Ovary (tissue), 9 donors: ENCODE results near the gene EIF3L. TPM values are rescaled to one million over a fixed set of nuclear protein-coding genes. Genes with fewer than 3 reads are reported as not detected.

ENCODE experiments used
- DNase-seq, 5 donors: peaks; one replicate each; pipeline ENCODE4 v3.0.0-alpha.2; 2019 to 2020
- H3K27ac ChIP-seq, 2 donors: fragments of 200-600 bp; one replicate each; pipeline versions ENCODE4 v1.5.1 to v1.8.0; 2019 to 2022
- H3K27me3 ChIP-seq: fragments of 200-600 bp; one replicate; pipeline ENCODE4 v1.8.0; 2022
- H3K36me3 ChIP-seq: fragments of 200-600 bp; sonication (generic); one replicate; pipeline ENCODE4 v1.5.1; 2019
- H3K4me1 ChIP-seq: one replicate; pipeline ENCODE4 v1.8.1; 2013; ENCODE audit warnings: mild to moderate bottlenecking, moderate library complexity; ENCODE audit not compliant: insufficient read depth
- H3K4me3 ChIP-seq: fragments of 200-600 bp; sonication (generic); one replicate; pipeline ENCODE4 v1.5.1; 2017
- H3K9me3 ChIP-seq, 2 donors: fragments of 200-600 bp in 1 of 2; sonication (generic) in 1 of 2; one replicate each; pipeline versions ENCODE4 v1.5.1 to v1.8.1; 2013 to 2019; ENCODE audit warnings: mild to moderate bottlenecking in 1 of 2, moderate library complexity in 1 of 2
- EP300 ChIP-seq: sonication (generic); formaldehyde crosslinking; IDR thresholded peaks from one replicate; pipeline ENCODE4 v1.6.1; 2017; ENCODE audit warnings: antibody characterized with exemption
- POLR2A ChIP-seq: fragments of 450-650 bp; IDR thresholded peaks from one replicate; pipeline ENCODE4 v1.6.1; 2017; ENCODE audit warnings: antibody characterized with exemption, mild to moderate bottlenecking, moderate library complexity
- WGBS, 3 donors: extraction: QIAGEN DNeasy Blood & Tissue Kit in 1 of 3; methylation state at CpG; one replicate each; pipeline versions ENCODE4 v1.1.5 to v1.1.7; 2013 to 2017; 5-methylcytosine and 5-hydroxymethylcytosine counted together
- intact Hi-C, 4 donors: fragments of 100-400 bp; cut with DNase I; formaldehyde crosslinking; loops; one replicate each; pipeline versions ENCODE4 v1.11.0 to v1.15.1; 2022 to 2023
- polyA plus RNA-seq, 2 donors: library from polyadenylated mRNA; stranded (reverse); fragments of 200-250 nt in 1 of 2; fragments of 350-450 nt in 1 of 2; fragmentation: Illumina TruSeq in 1 of 2; extraction: RNeasy Lipid Tissue Mini Kit (QIAGEN cat#74804) in 1 of 2; gene quantifications; one replicate each; pipeline ENCODE4 v1.2.3, GENCODE V29; 2013 to 2014
- total RNA-seq, 7 donors: library from RNA; depleted of rRNA in 2 of 7; stranded (reverse); fragments of >200 nt in 2 of 7; fragmentation: NEBNext Ultra II Directional in 3 of 7; extraction: Animal tissue kit (Norgen Biotek cat#: 25700) in 3 of 7; gene quantifications; one replicate each; pipeline versions ENCODE4 v1.1.0 to v1.2.4, GENCODE V29; 2016 to 2023
- TF ChIP-seq, protein P1 (sequence below), 3 donors: fragments of 450-650 bp in 2 of 3; fragments of 200-600 bp in 1 of 3; IDR thresholded peaks; one replicate each; pipeline versions ENCODE4 v1.5.1 to v1.8.0; 2016 to 2022; ENCODE audit warnings: antibody characterized with exemption in 3 of 3, mild to moderate bottlenecking in 1 of 3
- donor health status: DM: no; HTN: no; CAD: no; lungs with moderate emphysema.
- donor health status: DM: no; HTN: no; CAD: no.
- donor health status: Bipolar disorder and iron deficiency.
- donor health status: DM: yes; HTN: yes; CAD: no.
- donor health status: DM: no; HTN: no; CAD: no.
- donor health status: DM: yes; HTN: yes; CAD: no.

Gene EIF3L
- total and polyA plus RNA-seq, 9 donors: 534 to 1,344 (median 896) TPM

DNA sequence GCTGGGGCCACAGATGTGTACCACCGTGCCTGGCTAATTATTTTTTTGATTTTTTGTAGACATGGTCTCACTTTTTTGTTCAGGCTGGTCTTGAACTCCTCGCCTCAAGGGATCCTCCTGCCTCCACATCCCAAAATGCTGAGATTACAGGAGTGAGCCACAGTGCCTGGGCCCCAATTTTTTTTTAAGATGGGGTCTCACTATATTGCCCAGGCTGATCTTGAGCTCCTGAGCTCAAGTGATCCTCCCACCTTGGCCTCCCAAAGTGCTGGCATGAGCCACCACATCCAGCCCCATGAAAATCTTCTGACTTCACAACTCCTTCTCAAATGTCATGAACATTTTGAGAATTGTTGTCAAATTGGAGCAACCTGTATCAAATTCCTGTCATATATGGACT is 2.8 kb upstream of the EIF3L start:
- Histone ChIP-seq H3K4me1 (peaks cover 11% of the 10 kb centered on the region), H3K9me3 (no peaks in the 10 kb centered on the region), H3K4me3 (no peak overlapping the region), H3K27me3 (no peaks in the 10 kb centered on the region), H3K36me3 (no peaks in the 10 kb centered on the region), H3K27ac (no peak overlapping the region)
- intact Hi-C loops: loop anchor here in 1 of 4 donors (10.0 kb wide), 1 partner anchor 358 kb away; the partner anchor contains the start of gene MAFF
- DNase-seq: no peak
- TF ChIP-seq POLR2A (no peak), EP300 (no peak)
- TF ChIP-seq, protein P1, sequence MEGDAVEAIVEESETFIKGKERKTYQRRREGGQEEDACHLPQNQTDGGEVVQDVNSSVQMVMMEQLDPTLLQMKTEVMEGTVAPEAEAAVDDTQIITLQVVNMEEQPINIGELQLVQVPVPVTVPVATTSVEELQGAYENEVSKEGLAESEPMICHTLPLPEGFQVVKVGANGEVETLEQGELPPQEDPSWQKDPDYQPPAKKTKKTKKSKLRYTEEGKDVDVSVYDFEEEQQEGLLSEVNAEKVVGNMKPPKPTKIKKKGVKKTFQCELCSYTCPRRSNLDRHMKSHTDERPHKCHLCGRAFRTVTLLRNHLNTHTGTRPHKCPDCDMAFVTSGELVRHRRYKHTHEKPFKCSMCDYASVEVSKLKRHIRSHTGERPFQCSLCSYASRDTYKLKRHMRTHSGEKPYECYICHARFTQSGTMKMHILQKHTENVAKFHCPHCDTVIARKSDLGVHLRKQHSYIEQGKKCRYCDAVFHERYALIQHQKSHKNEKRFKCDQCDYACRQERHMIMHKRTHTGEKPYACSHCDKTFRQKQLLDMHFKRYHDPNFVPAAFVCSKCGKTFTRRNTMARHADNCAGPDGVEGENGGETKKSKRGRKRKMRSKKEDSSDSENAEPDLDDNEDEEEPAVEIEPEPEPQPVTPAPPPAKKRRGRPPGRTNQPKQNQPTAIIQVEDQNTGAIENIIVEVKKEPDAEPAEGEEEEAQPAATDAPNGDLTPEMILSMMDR (IDR thresholded peaks at IDR 0.05): no peak
- WGBS, 3 donors: 87 to 93% (median 89%) methylated on average over 2 of the region's 2 CpGs

DNA sequence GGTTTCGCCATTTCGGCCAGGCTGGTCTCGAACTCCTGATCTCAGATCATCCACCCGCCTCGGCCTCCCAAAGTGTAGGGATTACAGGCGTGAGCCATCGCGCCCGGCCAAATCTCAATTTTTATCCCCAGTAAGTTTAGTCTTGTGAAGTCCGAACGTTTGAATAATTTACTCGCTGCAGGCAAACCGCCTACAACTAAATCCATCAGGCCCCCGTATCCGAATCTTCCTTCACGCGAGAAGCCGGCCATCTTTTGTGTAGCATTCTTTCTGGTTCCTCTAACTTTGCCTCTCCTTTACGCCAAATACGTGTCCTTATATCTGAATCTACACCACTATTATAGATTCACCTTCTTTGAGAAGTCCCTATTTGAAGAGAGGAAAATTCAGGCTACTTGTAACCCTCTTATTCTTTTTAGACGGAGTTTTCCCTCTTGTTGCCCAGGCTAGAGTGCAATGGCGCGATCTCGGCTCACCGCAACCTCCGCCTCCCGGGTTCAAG is 581 bp upstream of the EIF3L start:
- Histone ChIP-seq H3K4me3 (peak overlapping the region; percentile 59), H3K36me3 (no peaks in the 10 kb centered on the region), H3K9me3 (no peaks in the 10 kb centered on the region), H3K4me1 (peaks cover 5% of the 10 kb centered on the region), H3K27ac (peak overlapping the region; percentile 47 to 66), H3K27me3 (no peaks in the 10 kb centered on the region)
- 25 to 38% (median 31%) methylated on average over 27 of the region's 27 CpGs for WGBS, 3 donors
- TF ChIP-seq POLR2A (no peak), EP300 (no peak)
- TF ChIP-seq, protein P1 (IDR thresholded peaks at IDR 0.05): no peak
- no peak for DNase-seq
- intact Hi-C loops: loop anchor here in 1 of 4 donors (10.0 kb wide), 1 partner anchor 356 kb away; the partner anchor contains the start of gene MAFF

DNA sequence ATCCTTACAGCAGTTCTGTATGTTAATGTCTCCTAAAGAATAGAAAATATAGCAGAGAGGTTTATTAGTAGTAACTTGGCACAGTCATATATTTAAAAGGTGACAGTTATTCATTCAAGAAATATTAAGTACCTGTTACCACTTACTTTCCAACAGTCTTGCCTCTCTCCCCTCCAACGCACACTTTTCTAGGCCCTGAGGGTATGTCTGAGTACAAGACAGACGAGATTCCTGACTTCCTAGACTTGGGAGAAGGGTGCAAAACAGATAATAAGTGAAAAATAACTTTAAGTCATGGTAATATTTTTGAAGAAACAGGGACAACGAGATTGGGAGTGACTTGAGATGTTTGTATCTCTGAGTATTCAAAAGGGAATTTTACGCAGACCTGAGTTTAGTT is 1.6 kb downstream of the EIF3L start:
- H3K27me3 ChIP-seq: no peaks in the 10 kb centered on the region
- TF ChIP-seq POLR2A: no peak
- TF ChIP-seq, protein P1 (IDR thresholded peaks at IDR 0.05): no peak
- no peak for TF ChIP-seq EP300
- peaks cover 5% of the 10 kb centered on the region for H3K4me1 ChIP-seq
- 81 to 82% (median 82%) methylated on average over 4 of the region's 4 CpGs for WGBS, 3 donors
- no peak overlapping the region for H3K4me3 ChIP-seq
- H3K9me3 ChIP-seq: no peaks in the 10 kb centered on the region
- no peak overlapping the region for H3K27ac ChIP-seq
- intact Hi-C loops: no loop called here
- DNase-seq: no peak
- H3K36me3 ChIP-seq: no peaks in the 10 kb centered on the region

DNA sequence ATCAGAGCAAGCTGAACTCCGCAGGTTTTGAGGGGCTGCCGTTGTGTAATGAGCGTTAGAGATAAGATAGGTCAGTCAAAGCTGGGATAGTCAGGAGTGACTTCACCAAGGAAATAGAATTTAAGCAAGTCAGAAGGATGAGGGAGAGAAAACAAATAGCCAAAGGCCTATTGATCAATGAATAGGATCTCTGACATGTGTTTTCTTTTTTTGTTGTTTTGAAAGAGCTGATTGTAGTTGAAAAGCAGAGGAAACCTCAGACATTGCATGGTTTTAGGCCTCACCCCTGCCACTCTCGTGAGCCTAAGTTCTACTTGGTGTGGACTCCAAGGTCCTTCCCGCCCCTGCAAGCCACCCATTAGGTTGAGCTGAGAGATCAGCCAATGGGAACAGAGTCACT is 3.2 kb downstream of the EIF3L start:
- WGBS, 3 donors: 64 to 78% (median 66%) methylated on average over 5 of the region's 5 CpGs
- no peaks in the 10 kb centered on the region for H3K27me3 ChIP-seq
- intact Hi-C loops: no loop called here
- DNase-seq: no peak
- H3K9me3 ChIP-seq: no peaks in the 10 kb centered on the region
- H3K36me3 ChIP-seq: no peaks in the 10 kb centered on the region
- no peak overlapping the region for H3K27ac ChIP-seq
- H3K4me3 ChIP-seq: no peak overlapping the region
- peaks cover 5% of the 10 kb centered on the region for H3K4me1 ChIP-seq
- TF ChIP-seq, protein P1 (IDR thresholded peaks at IDR 0.05): no peak
- TF ChIP-seq EP300: no peak
- no peak for TF ChIP-seq POLR2A
